GM18498 (cell line): ENCODE results near the gene CTDSPL.

ENCODE experiments used
- ATAC-seq: cut with Tn5 transposase; IDR thresholded peaks from one replicate; pipeline ENCODE4 v1.9.1; 2021; ENCODE audit warnings: mild to moderate bottlenecking, moderate library complexity; ENCODE audit not compliant: unreplicated experiment

The CTDSPL gene

GRCh38 chr3:37912052-37912733 lies 50.5 kb downstream of the CTDSPL start:
- ATAC-seq = no peak

GRCh38 chr3:37913522-37913921 lies 51.8 kb downstream of the CTDSPL start:
- ATAC-seq = no peak

- ATAC-seq = no peak
Measured at GRCh38 chr3:37916685-37917084, 55.0 kb downstream of the CTDSPL start.

GRCh38 chr3:37918627-37919026 lies 56.9 kb downstream of the CTDSPL start:
- no peak for ATAC-seq

GRCh38 chr3:37920156-37920699 lies 58.5 kb downstream of the CTDSPL start:
- no peak for ATAC-seq

- ATAC-seq = no peak
Measured at GRCh38 chr3:37921025-37921424, 59.3 kb downstream of the CTDSPL start.

GRCh38 chr3:37922721-37923568 lies 61.3 kb downstream of the CTDSPL start:
- no peak for ATAC-seq

GRCh38 chr3:37923569-37924040 lies 61.9 kb downstream of the CTDSPL start:
- ATAC-seq = no peak

- ATAC-seq = no peak
Measured at GRCh38 chr3:37924453-37924852, 62.8 kb downstream of the CTDSPL start.

GRCh38 chr3:37925157-37925556 lies 63.5 kb downstream of the CTDSPL start:
- no peak for ATAC-seq

- ATAC-seq = no peak
Measured at GRCh38 chr3:37926611-37927010, 64.9 kb downstream of the CTDSPL start.

GRCh38 chr3:37930495-37930894 lies 68.8 kb downstream of the CTDSPL start:
- ATAC-seq = no peak

GRCh38 chr3:37932505-37932904 lies 70.8 kb downstream of the CTDSPL start:
- no peak for ATAC-seq

GRCh38 chr3:37934631-37935289 lies 73.1 kb downstream of the CTDSPL start:
- ATAC-seq = no peak

GRCh38 chr3:37935290-37935668 lies 73.6 kb downstream of the CTDSPL start:
- no peak for ATAC-seq

GRCh38 chr3:37935756-37936666 lies 74.3 kb downstream of the CTDSPL start:
- ATAC-seq = no peak

- no peak for ATAC-seq
Measured at GRCh38 chr3:37937156-37937555, 75.5 kb downstream of the CTDSPL start.

- no peak for ATAC-seq
Measured at GRCh38 chr3:37938011-37938410, 76.3 kb downstream of the CTDSPL start.

GRCh38 chr3:37940242-37940908 lies 78.7 kb downstream of the CTDSPL start:
- ATAC-seq = no peak
